ENCODE results near the gene DIP2C. TPM values are rescaled to one million over a fixed set of nuclear protein-coding genes. Genes with fewer than 3 reads are reported as not detected.

DIP2C gene
- total RNA-seq, 2 experiments from 2014 or later: 2.0 to 2.3 TPM

GRCh38 chr10:644076-644942 lies 45.2 kb downstream of the DIP2C start:
- ChIA-PET POLR2A (no interaction called here), CTCF (interaction anchor here (0.6 kb wide), 1 partner anchor 1538 kb away, joined by 3 read pairs; no protein-coding TSS in a partner anchor)
- Mint-ChIP-seq H3K9me3 (peaks cover 2% of the 10 kb centered on the region), H3K4me3 (no peak overlapping the region), H3K27me3 (no peaks in the 10 kb centered on the region), H3K27ac (no peak overlapping the region), H3K36me3 (ENCODE audit: low read depth) (no peaks in the 10 kb centered on the region), H3K4me1 (no peaks in the 10 kb centered on the region)
- no peak for DNase-seq

- H3K9me3 Mint-ChIP-seq: peaks cover 2% of the 10 kb centered on the region
- ChIA-PET POLR2A (no interaction called here), CTCF (no interaction called here)
- H3K27ac Mint-ChIP-seq: no peak overlapping the region
- no peak overlapping the region for H3K4me3 Mint-ChIP-seq
- H3K36me3 Mint-ChIP-seq (ENCODE audit: low read depth): no peaks in the 10 kb centered on the region
- H3K4me1 Mint-ChIP-seq: no peaks in the 10 kb centered on the region
- DNase-seq: no peak
- H3K27me3 Mint-ChIP-seq: peaks cover 4% of the 10 kb centered on the region
These were observed 47.1 kb downstream of the DIP2C start for GRCh38 chr10:642186-642890.

GRCh38 chr10:641149-642010 lies 48.1 kb downstream of the DIP2C start:
- no peaks in the 10 kb centered on the region for H3K36me3 Mint-ChIP-seq (ENCODE audit: low read depth)
- H3K9me3 Mint-ChIP-seq: peaks cover 2% of the 10 kb centered on the region
- H3K4me1 Mint-ChIP-seq: no peaks in the 10 kb centered on the region
- POLR2A ChIA-PET: no interaction called here
- CTCF ChIA-PET: no interaction called here
- H3K27ac Mint-ChIP-seq: no peak overlapping the region
- peaks cover 10% of the 10 kb centered on the region for H3K27me3 Mint-ChIP-seq
- no peak overlapping the region for H3K4me3 Mint-ChIP-seq
- DNase-seq: no peak

- ChIA-PET POLR2A (no interaction called here), CTCF (no interaction called here)
- no peaks in the 10 kb centered on the region for H3K36me3 Mint-ChIP-seq (ENCODE audit: low read depth)
- peaks cover 2% of the 10 kb centered on the region for H3K9me3 Mint-ChIP-seq
- no peak overlapping the region for H3K27ac Mint-ChIP-seq
- peaks cover 13% of the 10 kb centered on the region for H3K27me3 Mint-ChIP-seq
- H3K4me1 Mint-ChIP-seq: no peaks in the 10 kb centered on the region
- no peak for DNase-seq
- H3K4me3 Mint-ChIP-seq: no peak overlapping the region
These were observed 48.8 kb downstream of the DIP2C start for GRCh38 chr10:640673-641045.

GRCh38 chr10:639751-640672 lies 49.5 kb downstream of the DIP2C start:
- ChIA-PET CTCF (no interaction called here), POLR2A (no interaction called here)
- Mint-ChIP-seq H3K4me3 (no peak overlapping the region), H3K4me1 (no peaks in the 10 kb centered on the region), H3K36me3 (ENCODE audit: low read depth) (no peaks in the 10 kb centered on the region), H3K27me3 (peaks cover 13% of the 10 kb centered on the region), H3K9me3 (peaks cover 2% of the 10 kb centered on the region), H3K27ac (no peak overlapping the region)
- no peak for DNase-seq

GRCh38 chr10:639001-639750 lies 50.3 kb downstream of the DIP2C start:
- H3K27ac Mint-ChIP-seq: no peak overlapping the region
- POLR2A ChIA-PET: no interaction called here
- H3K9me3 Mint-ChIP-seq: no peaks in the 10 kb centered on the region
- peaks cover 16% of the 10 kb centered on the region for H3K27me3 Mint-ChIP-seq
- H3K4me1 Mint-ChIP-seq: no peaks in the 10 kb centered on the region
- DNase-seq: no peak
- H3K36me3 Mint-ChIP-seq (ENCODE audit: low read depth): no peaks in the 10 kb centered on the region
- no peak overlapping the region for H3K4me3 Mint-ChIP-seq
- CTCF ChIA-PET: no interaction called here

- H3K27me3 Mint-ChIP-seq: peaks cover 16% of the 10 kb centered on the region
- no peak overlapping the region for H3K4me3 Mint-ChIP-seq
- no peak overlapping the region for H3K27ac Mint-ChIP-seq
- H3K36me3 Mint-ChIP-seq (ENCODE audit: low read depth): no peaks in the 10 kb centered on the region
- no peak for DNase-seq
- H3K9me3 Mint-ChIP-seq: no peaks in the 10 kb centered on the region
- POLR2A ChIA-PET: no interaction called here
- H3K4me1 Mint-ChIP-seq: no peaks in the 10 kb centered on the region
- CTCF ChIA-PET: no interaction called here
These were observed 51.7 kb downstream of the DIP2C start for GRCh38 chr10:637771-638195.

- Mint-ChIP-seq H3K4me3 (no peak overlapping the region), H3K4me1 (no peaks in the 10 kb centered on the region), H3K27ac (no peak overlapping the region), H3K27me3 (peaks cover 16% of the 10 kb centered on the region), H3K36me3 (ENCODE audit: low read depth) (no peaks in the 10 kb centered on the region), H3K9me3 (no peaks in the 10 kb centered on the region)
- ChIA-PET CTCF (no interaction called here), POLR2A (no interaction called here)
- DNase-seq: no peak
These were observed 52.2 kb downstream of the DIP2C start for GRCh38 chr10:637221-637620.

GRCh38 chr10:636769-637168 lies 52.7 kb downstream of the DIP2C start:
- ChIA-PET CTCF (no interaction called here), POLR2A (no interaction called here)
- Mint-ChIP-seq H3K9me3 (no peaks in the 10 kb centered on the region), H3K36me3 (ENCODE audit: low read depth) (no peaks in the 10 kb centered on the region), H3K4me1 (no peaks in the 10 kb centered on the region), H3K27ac (no peak overlapping the region), H3K27me3 (peaks cover 16% of the 10 kb centered on the region), H3K4me3 (no peak overlapping the region)
- no peak for DNase-seq

GRCh38 chr10:636016-636730 lies 53.3 kb downstream of the DIP2C start:
- Mint-ChIP-seq H3K4me1 (no peaks in the 10 kb centered on the region), H3K4me3 (no peak overlapping the region), H3K36me3 (ENCODE audit: low read depth) (no peaks in the 10 kb centered on the region), H3K27me3 (peaks cover 16% of the 10 kb centered on the region), H3K9me3 (no peaks in the 10 kb centered on the region), H3K27ac (no peak overlapping the region)
- no peak for DNase-seq
- ChIA-PET POLR2A (no interaction called here), CTCF (no interaction called here)

GRCh38 chr10:635088-635861 lies 54.2 kb downstream of the DIP2C start:
- Mint-ChIP-seq H3K27ac (no peak overlapping the region), H3K36me3 (ENCODE audit: low read depth) (no peaks in the 10 kb centered on the region), H3K4me3 (no peak overlapping the region), H3K4me1 (no peaks in the 10 kb centered on the region), H3K27me3 (peaks cover 16% of the 10 kb centered on the region), H3K9me3 (no peaks in the 10 kb centered on the region)
- DNase-seq: no peak
- CTCF ChIA-PET: no interaction called here
- POLR2A ChIA-PET: no interaction called here

All from activated CD4-positive, alpha-beta T cell treated with anti-CD3 and anti-CD28 coated beads, Interleukin-2, amount 10 ng/mL, durations not matched to agents 7 days and 5 days (primary cell).